Suppressor macrophage (primary cell): ENCODE data around the gene GOLGA6B.
A peak's percentile ranks its signal among the peaks of the same experiment; 100 is the strongest.
"Not testable (repeated sequence)": the region's sequence is repeated elsewhere in the genome, so short reads cannot be mapped to it uniquely, and the experiment has no call there.

Experiments
- DNase-seq, 4 experiments: peaks; one replicate each; pipeline ENCODE4 v3.0.0-alpha.2; 2020 to 2022

Gene GOLGA6B

DNA sequence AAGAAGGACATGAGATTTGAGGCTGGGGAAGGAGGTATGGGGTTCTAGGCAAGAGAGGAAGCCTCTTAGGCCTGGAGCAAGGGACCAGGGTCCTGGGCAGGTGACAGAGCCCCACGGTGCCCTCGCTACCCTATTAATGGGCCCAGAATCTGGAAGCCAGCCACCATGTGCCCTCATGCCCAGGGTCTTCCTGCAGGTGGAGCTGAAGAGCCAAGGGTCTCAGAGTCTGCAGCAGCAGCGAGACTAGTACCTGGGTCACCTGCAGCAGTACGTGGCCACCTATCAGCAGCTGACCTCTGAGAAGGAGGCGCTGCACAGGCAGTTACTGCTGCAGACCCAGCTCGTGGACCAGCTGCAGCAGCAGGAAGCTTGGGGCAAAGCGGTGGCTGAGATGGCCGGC, 9.4 kb downstream of the GOLGA6B start:
- DNase-seq = not testable (repeated sequence)

DNA sequence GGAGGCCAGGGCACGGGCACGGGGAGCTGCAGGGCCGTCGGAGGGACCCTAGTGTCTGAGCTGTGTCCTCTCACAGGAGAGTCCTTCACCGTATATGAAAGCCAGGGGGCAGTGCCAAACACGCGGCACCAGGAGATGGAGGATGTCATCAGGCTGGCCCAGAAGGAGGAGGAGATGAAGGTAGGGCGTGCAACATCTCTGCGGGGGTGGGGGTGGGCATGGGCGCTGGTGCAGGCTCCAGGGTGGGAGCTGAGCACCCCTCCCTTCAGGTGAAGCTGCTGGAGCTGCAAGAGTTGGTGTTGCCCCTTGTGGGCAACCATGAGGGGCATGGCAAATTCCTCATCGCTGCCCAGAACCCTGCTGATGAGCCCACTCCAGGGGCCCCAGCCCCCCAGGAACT, 11.2 kb downstream of the GOLGA6B start:
- not testable (repeated sequence) for DNase-seq

DNA sequence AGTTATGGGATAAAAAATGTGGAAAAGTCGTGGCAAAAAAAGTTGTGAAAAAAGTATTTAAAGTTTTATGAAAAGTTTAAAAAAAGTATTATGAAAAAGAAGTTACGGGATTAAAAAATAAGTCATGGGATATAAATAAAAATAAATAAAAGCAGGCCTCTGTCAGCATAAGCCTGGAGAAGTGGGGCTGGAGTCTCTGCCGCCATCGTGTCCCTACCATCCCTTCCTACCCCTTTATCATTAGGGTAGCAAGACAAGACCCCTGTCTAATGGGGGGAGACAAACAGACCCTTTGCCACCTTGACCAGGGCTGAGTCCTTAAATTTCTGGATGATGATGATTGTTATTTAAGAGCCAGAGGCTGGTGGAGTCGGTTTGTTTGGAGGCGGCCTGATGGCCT, 15.3 kb downstream of the GOLGA6B start:
- DNase-seq = not testable (repeated sequence)

DNA sequence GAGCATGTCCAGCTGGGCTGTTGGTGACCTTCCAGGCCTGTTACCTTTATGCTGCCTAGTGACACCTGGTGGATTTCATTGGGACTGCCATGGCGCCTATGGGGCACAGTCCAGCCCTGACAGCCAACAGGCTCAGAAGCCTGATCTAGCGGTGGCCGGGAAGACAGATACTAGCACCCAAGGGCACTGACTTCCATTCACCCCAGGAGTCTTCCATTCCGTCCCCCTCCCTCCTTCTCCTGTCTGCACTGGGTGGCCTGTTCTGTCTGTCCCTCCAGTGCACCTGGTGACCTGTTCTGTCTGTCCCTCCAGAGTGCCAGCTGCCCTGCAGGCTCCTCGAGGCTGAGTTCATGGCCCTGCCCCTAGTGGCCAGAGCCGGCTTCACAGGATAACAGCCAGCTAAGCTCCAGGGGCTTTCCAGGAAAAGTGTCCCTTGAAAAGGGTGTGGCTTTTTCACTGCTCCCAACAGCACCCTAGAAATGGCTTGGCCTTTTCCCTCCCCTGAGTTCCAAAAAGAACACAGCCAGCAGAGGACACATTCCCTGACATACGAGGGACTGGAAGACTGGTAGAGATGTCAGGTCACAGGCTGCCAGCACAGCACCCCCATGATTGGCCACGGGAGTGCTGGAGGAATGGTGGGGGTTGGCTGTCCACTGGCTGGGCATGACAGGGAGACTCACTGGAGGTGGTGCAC, 16.3 kb downstream of the GOLGA6B start:
- peak; percentile 77 to 91 (median 80) for DNase-seq

DNA sequence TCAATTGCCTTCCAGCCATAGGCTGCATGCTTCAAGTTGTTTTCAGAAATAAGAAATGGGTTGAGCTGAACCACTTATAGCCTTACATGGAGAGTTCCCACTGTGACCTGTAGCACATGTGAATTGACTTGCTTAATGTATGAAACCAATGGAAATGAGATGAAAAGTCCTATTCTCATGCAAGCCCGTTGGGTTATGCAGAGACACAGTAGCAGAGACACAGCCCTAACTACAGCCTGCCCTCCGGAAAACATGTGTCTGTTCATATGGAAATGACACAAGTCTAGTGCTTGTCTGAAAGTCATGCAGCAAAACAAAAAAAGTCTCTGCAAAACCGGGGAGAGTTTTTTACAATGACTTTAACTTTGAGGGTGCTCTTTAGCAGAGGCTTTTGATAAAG, 17.0 kb downstream of the GOLGA6B start:
- DNase-seq = no peak

DNA sequence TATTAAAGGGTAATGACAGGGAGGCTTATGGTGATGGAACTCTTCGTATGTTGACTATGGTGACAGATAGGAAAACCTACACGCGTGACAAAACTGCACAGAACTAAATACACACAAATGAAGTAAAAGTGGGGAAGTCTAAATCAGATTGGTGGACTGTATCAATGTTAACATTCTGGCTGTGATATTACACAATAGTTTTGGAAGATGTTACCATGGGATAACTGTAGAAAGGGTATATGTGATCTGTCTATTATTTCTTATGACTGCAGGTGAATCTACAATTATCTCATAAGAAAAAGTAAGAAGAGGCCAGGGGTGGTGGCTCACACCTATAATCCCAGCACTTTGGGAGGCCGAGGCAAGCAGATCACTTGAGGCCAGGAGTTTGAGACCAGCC, 22.3 kb downstream of the GOLGA6B start:
- no peak for DNase-seq

DNA sequence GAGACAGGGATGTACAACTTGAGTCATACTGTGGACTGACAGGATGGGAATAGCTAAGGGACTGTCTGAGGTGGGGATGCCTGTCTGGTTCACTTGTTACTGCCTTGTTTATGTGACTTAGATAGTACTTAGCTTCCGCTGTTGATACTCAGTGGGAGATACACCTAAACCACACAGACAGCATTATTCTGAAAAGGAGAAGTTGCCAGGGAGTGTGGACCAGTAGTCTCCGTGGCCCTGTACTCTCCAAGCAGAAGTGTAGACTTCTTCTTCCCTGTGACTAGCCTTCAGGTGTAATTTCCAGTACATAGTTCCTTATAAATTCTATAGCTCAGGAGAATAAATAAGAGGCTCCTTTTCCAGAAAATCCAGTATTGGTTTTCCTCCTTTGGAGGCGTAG, 26.4 kb downstream of the GOLGA6B start:
- peak in 3 of 4 experiments; percentile 23 to 26 (median 24) for DNase-seq

DNA sequence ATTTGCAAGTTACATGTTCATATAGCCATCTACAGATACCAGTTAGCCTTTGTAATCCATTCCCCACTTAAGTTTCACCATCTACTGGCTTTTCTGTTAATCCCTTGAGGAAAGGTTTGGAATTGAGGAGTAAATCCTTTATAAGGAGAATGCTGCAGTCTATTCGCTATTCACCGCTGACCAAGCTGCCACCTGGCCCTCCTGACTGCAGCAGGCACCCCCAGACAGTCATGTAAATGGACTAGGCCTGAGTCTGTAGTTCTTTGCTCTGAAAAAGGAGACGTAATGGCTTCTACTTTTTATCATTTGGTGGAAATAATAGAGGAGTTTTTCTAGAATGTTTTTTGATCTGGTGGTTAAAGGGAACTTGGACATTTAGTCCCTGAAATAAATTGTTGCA, 28.3 kb downstream of the GOLGA6B start:
- DNase-seq = no peak

DNA sequence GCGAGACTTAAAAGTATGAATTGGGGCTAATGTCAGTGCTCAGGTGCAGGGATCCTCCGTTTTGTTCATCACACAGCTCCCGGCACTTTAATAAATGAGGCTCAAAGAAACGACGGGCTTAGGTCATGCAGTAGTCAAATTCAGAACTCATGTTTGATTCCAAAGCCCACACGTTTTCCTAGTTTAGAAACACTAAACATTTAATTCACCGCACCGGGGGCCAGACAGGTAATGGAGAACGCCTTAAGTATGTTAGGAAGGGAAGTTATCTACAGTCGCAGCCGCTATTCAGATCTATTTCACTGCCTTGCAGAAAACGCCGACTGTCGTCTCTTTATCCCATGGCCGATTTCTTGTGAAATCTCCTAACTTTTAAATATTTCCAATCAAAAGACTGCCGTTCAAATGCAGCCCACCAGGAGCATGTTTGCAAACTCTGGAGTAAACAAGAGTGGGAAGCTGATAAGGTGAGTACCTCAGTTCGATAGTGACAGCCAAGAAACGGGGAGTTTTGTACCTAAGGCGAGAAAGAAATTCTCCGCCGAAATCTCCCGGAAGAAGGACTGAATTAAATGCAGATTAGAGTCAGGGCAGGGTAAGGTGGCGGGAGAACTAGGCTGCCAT, 30.9 kb downstream of the GOLGA6B start:
- peak; percentile 8 to 20 (median 12) for DNase-seq

DNA sequence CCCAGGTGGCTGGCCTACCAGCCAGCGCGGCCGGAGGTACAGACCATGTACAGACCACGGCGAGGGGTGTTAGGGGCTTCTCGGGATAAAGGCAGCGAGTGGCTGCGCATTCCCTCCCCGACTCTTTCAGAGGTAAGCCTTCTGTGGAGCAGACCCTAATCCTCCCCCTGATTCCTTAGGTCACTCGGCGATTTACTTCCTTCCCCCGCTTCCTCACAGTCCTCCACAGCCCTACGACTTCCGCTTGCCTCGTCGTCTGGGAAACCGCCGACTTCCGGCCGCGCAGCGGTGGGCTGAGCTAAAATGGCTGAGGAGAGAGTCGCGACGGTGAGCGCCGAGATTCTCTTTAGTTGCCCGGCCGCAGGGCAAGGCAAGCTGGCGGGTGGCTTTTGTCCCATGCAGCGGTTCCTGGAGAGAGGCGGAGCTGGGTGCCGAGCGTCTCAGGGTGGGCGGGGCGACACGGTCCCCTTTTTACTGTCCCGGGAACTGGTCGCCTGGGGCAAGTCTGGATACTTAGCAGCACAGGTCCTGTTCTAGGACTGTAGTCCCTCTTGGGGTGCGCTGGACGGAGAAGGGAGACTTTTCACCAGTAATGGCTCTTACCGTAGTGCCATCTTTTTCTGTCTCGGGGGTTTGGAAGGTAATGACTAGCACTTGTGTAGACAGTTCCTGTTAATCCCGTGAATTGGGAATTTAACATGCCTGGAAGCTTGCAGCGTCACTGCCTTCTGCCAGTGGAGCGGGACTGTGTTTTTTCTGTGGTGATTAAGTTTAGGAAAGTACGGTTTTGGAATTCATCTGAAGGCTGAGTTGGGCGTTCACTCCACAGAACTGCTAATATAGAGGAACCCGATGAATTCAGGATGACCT, 31.7 kb downstream of the GOLGA6B start, which contains the start of the genes BBS4 and HIGD2B:
Gene BBS4, plus strand, starts transcription at position 283 of the 870 bp plus-strand sequence. Its CDS starts 21 bp downstream, at position 304.
Gene HIGD2B, minus strand, starts transcription at position 258 of the 870 bp plus-strand sequence. CDS start 9,808 bp downstream, outside the sequence.
- peak; percentile 92 to 95 (median 95) for DNase-seq

DNA sequence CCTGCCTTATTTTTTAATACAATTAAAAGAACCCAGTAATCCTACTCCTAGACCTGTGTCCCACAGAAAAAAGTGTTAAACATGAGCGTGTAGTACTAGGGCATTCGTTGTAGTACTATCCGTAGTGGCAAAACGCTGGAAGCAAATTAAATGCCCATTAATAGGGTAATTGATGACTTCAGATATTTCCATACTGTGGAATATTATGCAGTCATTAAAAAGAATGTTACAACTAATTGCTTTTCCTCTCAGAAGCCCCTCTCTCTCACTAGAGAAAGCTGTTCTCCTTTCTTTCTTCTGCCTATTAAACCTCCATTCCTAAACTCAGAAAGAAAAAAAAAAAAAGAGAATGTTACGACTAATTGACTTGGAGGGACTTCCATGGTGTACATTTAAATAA, 34.2 kb downstream of the GOLGA6B start:
- DNase-seq = no peak

DNA sequence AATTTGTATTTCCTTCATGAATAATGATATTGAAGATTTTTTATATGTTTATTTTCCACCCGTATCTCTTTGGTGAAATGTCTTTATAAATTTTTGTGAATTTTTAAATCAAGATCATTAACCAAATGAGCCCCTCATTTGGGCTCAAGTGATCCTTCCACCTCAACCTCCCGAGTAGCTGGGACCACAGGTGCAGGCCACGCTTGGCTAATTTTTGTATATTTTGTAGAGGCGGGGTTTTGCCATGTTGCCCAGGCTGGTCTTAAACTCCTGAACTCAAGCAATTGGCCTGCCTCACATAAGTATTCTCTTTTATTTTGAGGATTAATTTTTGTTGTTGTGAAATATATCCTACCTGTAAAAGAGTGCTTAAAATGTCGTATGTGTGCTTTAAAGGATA, 36.4 kb downstream of the GOLGA6B start:
- DNase-seq = no peak

DNA sequence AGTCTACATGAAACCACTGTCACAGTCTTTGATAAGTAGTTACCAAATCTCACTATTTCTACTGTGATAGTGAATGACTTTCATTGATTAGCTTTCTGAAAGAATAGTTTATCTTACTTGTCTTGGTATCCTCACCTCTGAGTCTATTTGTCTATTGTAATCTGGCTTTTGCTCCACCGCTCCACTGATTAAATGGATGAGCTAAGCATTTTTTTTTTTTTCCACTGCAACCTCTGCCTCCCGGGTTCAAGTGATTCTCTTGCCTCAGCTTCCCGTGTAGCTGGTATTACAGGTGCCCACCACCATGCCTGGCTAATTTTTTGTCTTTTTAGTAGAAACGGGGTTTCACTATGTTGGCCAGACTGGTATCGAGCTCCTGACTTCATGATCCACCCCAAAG, 44.4 kb downstream of the GOLGA6B start:
- DNase-seq = no peak

DNA sequence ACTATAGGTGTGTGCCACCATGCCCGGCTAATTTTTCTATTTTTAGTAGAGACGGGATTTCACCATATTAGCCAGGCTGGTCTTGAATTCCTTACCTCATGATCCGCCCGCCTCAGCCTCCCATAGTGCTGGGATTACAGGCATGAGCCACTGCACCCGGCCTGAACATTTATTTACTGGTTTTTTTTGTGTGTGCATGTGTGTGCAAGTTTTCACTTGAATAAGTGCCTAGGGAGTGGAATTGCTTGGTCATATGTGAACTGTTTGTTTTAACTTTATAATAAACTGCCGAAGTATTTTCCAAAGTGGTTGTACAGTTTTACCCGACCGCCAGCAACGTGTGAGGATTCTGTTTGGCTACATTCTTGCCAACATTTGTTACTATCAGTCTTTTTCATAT, 45.6 kb downstream of the GOLGA6B start:
- DNase-seq = no peak

DNA sequence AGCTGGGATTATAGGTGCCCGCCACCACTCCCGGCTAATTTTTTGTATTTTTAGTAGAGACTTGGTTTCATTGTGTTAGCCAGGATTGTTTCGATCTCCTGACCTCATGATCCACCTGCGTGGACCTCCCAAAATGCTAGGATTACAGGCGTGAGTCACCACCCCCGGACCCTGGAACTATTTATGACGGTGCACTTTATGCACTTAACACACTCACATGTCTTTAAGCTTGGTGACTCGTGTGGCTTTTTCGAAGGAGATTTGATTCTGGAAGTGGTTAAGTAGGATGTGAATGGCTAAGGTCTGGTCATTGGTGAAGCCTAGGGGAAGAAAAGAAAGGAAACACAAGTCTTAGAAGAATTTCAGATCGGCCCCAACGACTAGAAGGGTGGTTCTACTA, 51.8 kb downstream of the GOLGA6B start:
- peak in 1 of 4 experiments; percentile 5 for DNase-seq

DNA sequence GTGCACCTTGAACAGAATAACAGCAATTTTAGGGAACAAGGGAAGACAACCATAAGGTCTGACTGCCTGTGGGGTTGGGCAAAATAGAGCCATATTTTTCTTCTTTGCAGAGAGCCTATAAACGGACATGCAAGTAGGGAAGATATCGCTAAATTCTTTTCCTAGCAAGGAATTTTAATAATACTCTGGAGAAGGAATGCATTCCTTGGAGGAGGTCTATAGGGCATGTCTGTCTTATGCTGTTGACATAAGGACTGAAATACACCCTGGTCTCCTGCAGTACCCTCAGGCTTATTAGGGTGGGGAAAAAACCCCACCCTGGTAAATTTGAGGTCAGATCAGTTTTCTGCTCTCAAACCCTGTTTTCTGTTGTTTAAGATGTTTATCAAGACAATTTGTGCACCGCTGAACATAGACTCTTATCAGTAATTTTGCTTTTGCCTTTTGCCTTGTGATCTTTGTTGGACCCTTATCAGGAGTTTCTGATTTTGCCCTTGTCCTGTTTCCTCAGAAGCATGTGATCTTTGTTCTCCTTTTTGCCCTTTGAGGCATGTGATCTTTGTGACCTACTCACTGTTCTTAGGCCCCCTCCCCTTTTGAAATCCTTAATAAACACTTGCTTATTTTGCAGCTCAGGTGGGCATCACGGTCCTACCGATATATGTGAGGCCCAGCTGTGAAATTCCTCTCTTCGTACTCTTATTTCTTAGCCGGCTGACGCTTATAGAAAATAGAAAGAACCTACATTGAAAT, 54.2 kb downstream of the GOLGA6B start:
- DNase-seq = peak in 2 of 4 experiments; percentile 13 to 21
